ENCODE measurements around the gene STMN1. TPM values are rescaled to one million over a fixed set of nuclear protein-coding genes. Genes with fewer than 3 reads are reported as not detected.

STMN1 gene
- total and polyA plus RNA-seq, 9 of the 15 experiments (the other 6 are each of a cell fraction or from before 2014, with no cell fraction given), result 269 to 2,153 (median 595) TPM

- no peak for TF ChIP-seq BCLAF1 (IDR thresholded peaks at IDR 0.05; ENCODE audit: borderline replicate concordance in 1 of 2, control insufficient read depth in 1 of 2, low read depth in 2 of 2, low read length in 1 of 2)
- TF ChIP-seq PHB (CRISPR knock-in tag; IDR thresholded peaks at IDR 0.05), result no peak
- TF ChIP-seq MAZ (CRISPR knock-in tag; conservative IDR thresholded peaks at IDR 0.05 in 1 of 2, IDR thresholded peaks at IDR 0.05 in 1 of 2), result peak; percentile 31 to 76; a peak in 3 of 4 replicates
- TF ChIP-seq ZBTB8A (IDR thresholded peaks at IDR 0.05; ENCODE audit: partially characterized antibody), result no peak
- TF ChIP-seq SMARCB1 (IDR thresholded peaks at IDR 0.05; ENCODE audit: insufficient read length, low read depth), result no peak
- TF ChIP-seq ZNF384 (IDR thresholded peaks at IDR 0.05; ENCODE audit: low read depth, low read length), result peak; percentile 86
- no peak for TF ChIP-seq ZNF785 (CRISPR knock-in tag; IDR thresholded peaks at IDR 0.05)
- no peak for TF ChIP-seq NCOA1 (IDR thresholded peaks at IDR 0.05; ENCODE audit: low read depth)
- TF ChIP-seq NBN (IDR thresholded peaks at IDR 0.05; ENCODE audit: low read depth), result peak; percentile 89
- TF ChIP-seq VEZF1 (CRISPR knock-in tag; IDR thresholded peaks at IDR 0.05), result peak; percentile 58; the same call in 1 of the 2 replicates
- TF ChIP-seq CEBPG (CRISPR knock-in tag; IDR thresholded peaks at IDR 0.05), result no peak
- no peak for TF ChIP-seq CEBPG (tag; conservative IDR thresholded peaks at IDR 0.05 in 1 of 2, IDR thresholded peaks at IDR 0.05 in 1 of 2)
- TF ChIP-seq KLF1 (tag; IDR thresholded peaks at IDR 0.05), result no peak
- TF ChIP-seq ZNF174 (CRISPR knock-in tag; IDR thresholded peaks at IDR 0.05), result no peak
- TF ChIP-seq PRDM10 (IDR thresholded peaks at IDR 0.05; ENCODE audit: partially characterized antibody), result peak; percentile 28
- TF ChIP-seq DEAF1 (CRISPR knock-in tag; IDR thresholded peaks at IDR 0.05), result no peak
- TF ChIP-seq TCF3 (CRISPR knock-in tag; IDR thresholded peaks at IDR 0.05), result peak; percentile 63
Measured at GRCh38 chr1:25861316-25862286, 44.6 kb downstream of the STMN1 start (continued).
